OCI-LY7 (cell line): ENCODE data around the gene NXN. TPM values are rescaled to one million over a fixed set of nuclear protein-coding genes. Genes with fewer than 3 reads are reported as not detected.

Source experiments
- BruUV-seq: library from RNA; stranded (reverse); fragments of 400-500 nt; replicated peaks from 2 replicates; lab custom pipeline; 2021; lab: Mats Ljungman, UMichigan
- CTCF ChIA-PET: fragments of 300-600 bp; sonication (Branson Sonifier 250); formaldehyde crosslinking; loops from one replicate; lab custom pipeline; 2022; ENCODE audit warnings: antibody characterized with exemption; ENCODE audit not compliant: unreplicated experiment; lab: Charles Lee
- POLR2A ChIA-PET: fragments of 300-600 bp; sonication (Branson Sonifier 250); formaldehyde crosslinking; loops from one replicate; lab custom pipeline; 2022; ENCODE audit warnings: antibody characterized with exemption; lab: Charles Lee
- DNase-seq: peaks from one replicate; pipeline ENCODE4 v3.0.0-alpha.2; 2015; ENCODE audit warnings: low spot score
- H2AFZ ChIP-seq: fragments of 200-600 bp; sonication (generic), shearing (Covaris generic); 2 replicates; pipeline ENCODE4 v1.6.1; 2014; ENCODE audit warnings: mild to moderate bottlenecking, antibody characterized with exemption, low read length, moderate library complexity
- H3K27ac ChIP-seq: fragments of 200-600 bp; sonication (generic); 2 replicates; pipeline ENCODE4 v1.5.1; 2014; ENCODE audit warnings: mixed run types, low read depth, mild to moderate bottlenecking, moderate library complexity, low read length, inconsistent platforms; ENCODE audit not compliant: poor library complexity, severe bottlenecking
- H3K36me3 ChIP-seq: fragments of 200-600 bp; sonication (generic); 2 replicates; pipeline ENCODE4 v1.6.1; 2014; ENCODE audit warnings: mild to moderate bottlenecking, antibody characterized with exemption, low read length, moderate library complexity, mixed read lengths; ENCODE audit not compliant: insufficient read depth
- H3K4me1 ChIP-seq: fragments of 200-600 bp; sonication (generic); 2 replicates; pipeline ENCODE4 v1.5.1; 2014; ENCODE audit warnings: mild to moderate bottlenecking, low read length; ENCODE audit not compliant: insufficient read depth, poor library complexity, severe bottlenecking
- H3K4me2 ChIP-seq: fragments of 200-600 bp; sonication (generic); 2 replicates; pipeline ENCODE4 v1.6.1; 2014; ENCODE audit warnings: mild to moderate bottlenecking, low read length
- H3K4me3 ChIP-seq: fragments of 200-600 bp; sonication (generic); 2 replicates; pipeline ENCODE4 v1.5.1; 2014; ENCODE audit warnings: mild to moderate bottlenecking, low read depth, low read length; ENCODE audit not compliant: poor library complexity, severe bottlenecking
- H3K79me2 ChIP-seq: fragments of 200-600 bp; sonication (generic); 2 replicates; pipeline ENCODE4 v1.6.1; 2016; ENCODE audit warnings: low read depth, mild to moderate bottlenecking, low read length, moderate library complexity, mixed read lengths; ENCODE audit not compliant: insufficient read depth
- H3K9me2 ChIP-seq: fragments of 200-600 bp; sonication (generic); 2 replicates; pipeline ENCODE4 v1.6.1; 2016; ENCODE audit warnings: mild to moderate bottlenecking, low read length, mixed read lengths; ENCODE audit not compliant: insufficient read depth
- H3K9me3 ChIP-seq: fragments of 200-600 bp; sonication (generic); 2 replicates; pipeline ENCODE4 v1.6.1; 2014; ENCODE audit warnings: mild to moderate bottlenecking, mixed run types, low read length, mixed read lengths
- H4K20me1 ChIP-seq: fragments of 200-600 bp; sonication (generic); 2 replicates; pipeline ENCODE4 v1.6.1; 2014; ENCODE audit warnings: mild to moderate bottlenecking, antibody characterized with exemption, low read length, moderate library complexity, mixed read lengths; ENCODE audit not compliant: insufficient read depth
- CTCF ChIP-seq: fragments of 200-600 bp; sonication (generic); conservative IDR thresholded peaks from 2 replicates; pipeline ENCODE4 v1.5.1; 2014; ENCODE audit warnings: mild to moderate bottlenecking, antibody characterized with exemption, low read length, moderate library complexity, mixed read lengths
- EZH2phosphoT487 ChIP-seq: fragments of 200-600 bp; sonication (generic); IDR thresholded peaks from 2 replicates; pipeline ENCODE4 v1.6.1; 2018; ENCODE audit warnings: low read depth, borderline replicate concordance, mild to moderate bottlenecking, mixed run types, antibody characterized with exemption, low read length, moderate library complexity, mixed read lengths
- intact Hi-C: fragments of 100-400 bp; cut with micrococcal nuclease; formaldehyde crosslinking; loops from one replicate; pipeline ENCODE4 v1.10.0; 2022; ENCODE audit not compliant: unreplicated experiment
- total RNA-seq, 2 experiments: library from RNA; depleted of rRNA in 1 of 2; stranded (reverse); fragments of >200 nt in 1 of 2; shearing (Covaris generic) in 1 of 2; gene quantifications; 2 replicates each; pipeline ENCODE4 v1.2.3, GENCODE V29; 2014 to 2022

Gene NXN
- total RNA-seq, 2 experiments from 2014 or later, result 1.3 to 2.8 TPM

GRCh38 chr17:774313-774584, 205.3 kb downstream of the NXN start:
- intact Hi-C loops, result no loop called here
- Histone ChIP-seq H2AFZ (no peak overlapping the region), H3K4me1 (no peaks in the 10 kb centered on the region), H3K79me2 (peaks cover 5% of the 10 kb centered on the region; the same call in 1 of the 2 replicates), H3K9me2 (no peaks in the 10 kb centered on the region), H3K4me3 (no peak overlapping the region), H3K36me3 (peaks cover 95% of the 10 kb centered on the region), H3K27ac (no peak overlapping the region), H4K20me1 (no peaks in the 10 kb centered on the region), H3K9me3 (no peaks in the 10 kb centered on the region), H3K4me2 (no peak overlapping the region)
- ChIA-PET CTCF (no interaction called here), POLR2A (no interaction called here)
- no peak for DNase-seq
- TF ChIP-seq EZH2phosphoT487 (no peak), CTCF (no peak)
- BruUV-seq, result no TSS peak

GRCh38 chr17:773467-774312, 205.9 kb downstream of the NXN start:
- H2AFZ ChIP-seq, result no peak overlapping the region
- peaks cover 97% of the 10 kb centered on the region for H3K36me3 ChIP-seq
- no peaks in the 10 kb centered on the region for H3K9me3 ChIP-seq
- H4K20me1 ChIP-seq, result no peaks in the 10 kb centered on the region
- no peak overlapping the region for H3K4me3 ChIP-seq
- H3K9me2 ChIP-seq, result no peaks in the 10 kb centered on the region
- intact Hi-C loops, result no loop called here
- no peaks in the 10 kb centered on the region for H3K4me1 ChIP-seq
- ChIA-PET CTCF (no interaction called here), POLR2A (interaction anchor here (0.6 to 0.7 kb wide), 2 partner anchors 8 to 9 kb away, joined by 3 read pairs; partner anchors contain the start of genes GLOD4 and MRM3)
- no peak overlapping the region for H3K27ac ChIP-seq
- peaks cover 3% of the 10 kb centered on the region; the same call in 1 of the 2 replicates for H3K79me2 ChIP-seq
- TF ChIP-seq EZH2phosphoT487 (no peak), CTCF (no peak)
- H3K4me2 ChIP-seq, result no peak overlapping the region
- no TSS peak for BruUV-seq
- DNase-seq, result no peak

- no peak overlapping the region for H2AFZ ChIP-seq
- CTCF ChIA-PET, result no interaction called here
- intact Hi-C loops, result no loop called here
- peaks cover 90% of the 10 kb centered on the region for H3K36me3 ChIP-seq
- H3K4me2 ChIP-seq, result no peak overlapping the region
- no peak for TF ChIP-seq EZH2phosphoT487
- TF ChIP-seq CTCF, result no peak
- no peaks in the 10 kb centered on the region for H3K4me1 ChIP-seq
- POLR2A ChIA-PET, result no interaction called here
- no TSS peak for BruUV-seq
- DNase-seq, result no peak
- H3K4me3 ChIP-seq, result no peak overlapping the region
- no peaks in the 10 kb centered on the region for H4K20me1 ChIP-seq
- H3K27ac ChIP-seq, result no peak overlapping the region
- H3K9me2 ChIP-seq, result no peaks in the 10 kb centered on the region
- no peaks in the 10 kb centered on the region for H3K79me2 ChIP-seq
- H3K9me3 ChIP-seq, result no peaks in the 10 kb centered on the region
These were observed 206.6 kb downstream of the NXN start for GRCh38 chr17:773016-773415.
